Activated CD4-positive, alpha-beta T cell treated with anti-CD3 and anti-CD28 coated beads, Interleukin-2, amount 10 ng/mL, durations not matched to agents 7 days and 5 days (primary cell): ENCODE data around the gene ACP4. TPM values are rescaled to one million over a fixed set of nuclear protein-coding genes. Genes with fewer than 3 reads are reported as not detected.
"Not testable (repeated sequence)": the region's sequence is repeated elsewhere in the genome, so short reads cannot be mapped to it uniquely, and the experiment has no call there.

ENCODE experiments used
- CTCF ChIA-PET: fragments of 350-600 bp; sonication (Branson Sonifier 250); formaldehyde crosslinking; loops from one replicate; lab custom pipeline; 2021; ENCODE audit warnings: antibody characterized with exemption; lab: Charles Lee
- POLR2A ChIA-PET: fragments of 350-600 bp; sonication (Branson Sonifier 250); formaldehyde crosslinking; loops from one replicate; lab custom pipeline; 2021; ENCODE audit warnings: antibody characterized with exemption; lab: Charles Lee
- DNase-seq: peaks from one replicate; pipeline ENCODE4 v3.0.0-alpha.2; 2020
- H3K27ac Mint-ChIP-seq: one replicate; pipeline ENCODE4 v1.8.0; 2021; ENCODE audit warnings: mild to moderate bottlenecking, moderate library complexity, mixed read lengths
- H3K27me3 Mint-ChIP-seq: one replicate; pipeline ENCODE4 v1.8.0; 2021; ENCODE audit warnings: mixed read lengths
- H3K36me3 Mint-ChIP-seq: one replicate; pipeline ENCODE4 v1.8.0; 2021; ENCODE audit warnings: low read depth, mixed read lengths
- H3K4me1 Mint-ChIP-seq: one replicate; pipeline ENCODE4 v1.8.0; 2021; ENCODE audit warnings: mixed read lengths
- H3K4me3 Mint-ChIP-seq: one replicate; pipeline ENCODE4 v1.8.0; 2021; ENCODE audit warnings: mild to moderate bottlenecking, moderate library complexity, mixed read lengths
- H3K9me3 Mint-ChIP-seq: one replicate; pipeline ENCODE4 v1.8.0; 2021; ENCODE audit warnings: mixed read lengths
- total RNA-seq, 2 experiments: library from RNA; stranded (reverse); gene quantifications; one replicate each; pipeline ENCODE4 v1.2.3, GENCODE V29; 2021

ACP4 gene, protein sequence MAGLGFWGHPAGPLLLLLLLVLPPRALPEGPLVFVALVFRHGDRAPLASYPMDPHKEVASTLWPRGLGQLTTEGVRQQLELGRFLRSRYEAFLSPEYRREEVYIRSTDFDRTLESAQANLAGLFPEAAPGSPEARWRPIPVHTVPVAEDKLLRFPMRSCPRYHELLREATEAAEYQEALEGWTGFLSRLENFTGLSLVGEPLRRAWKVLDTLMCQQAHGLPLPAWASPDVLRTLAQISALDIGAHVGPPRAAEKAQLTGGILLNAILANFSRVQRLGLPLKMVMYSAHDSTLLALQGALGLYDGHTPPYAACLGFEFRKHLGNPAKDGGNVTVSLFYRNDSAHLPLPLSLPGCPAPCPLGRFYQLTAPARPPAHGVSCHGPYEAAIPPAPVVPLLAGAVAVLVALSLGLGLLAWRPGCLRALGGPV
- not detected for total RNA-seq

DNA sequence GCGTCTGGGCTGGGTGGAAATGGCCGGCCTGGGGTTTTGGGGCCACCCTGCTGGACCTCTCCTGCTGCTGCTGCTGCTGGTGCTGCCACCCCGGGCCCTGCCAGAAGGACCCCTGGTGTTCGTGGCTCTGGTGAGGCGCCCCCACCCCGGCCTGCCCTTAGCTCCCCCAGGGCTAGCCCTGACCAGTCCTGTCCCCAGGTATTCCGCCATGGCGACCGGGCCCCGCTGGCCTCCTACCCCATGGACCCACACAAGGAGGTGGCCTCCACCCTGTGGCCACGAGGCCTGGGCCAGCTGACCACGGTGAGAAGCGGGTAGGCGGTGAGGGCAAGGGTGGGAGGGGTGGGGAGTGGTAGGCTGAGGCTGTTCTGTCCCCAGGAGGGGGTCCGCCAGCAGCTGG, at the start of gene ACP4:
Gene ACP4, plus strand, starts transcription at position 20 of the 400 bp plus-strand sequence. Its CDS starts 0 bp downstream, at position 20.
- no peak for DNase-seq
- POLR2A ChIA-PET = no interaction called here
- H3K27me3 Mint-ChIP-seq = no peaks in the 10 kb centered on the region
- CTCF ChIA-PET = no interaction called here
- no peak within 1 kb of the TSS for H3K4me3 Mint-ChIP-seq
- H3K36me3 Mint-ChIP-seq = no peaks in the 10 kb centered on the region
- peaks cover 2% of the 10 kb centered on the region for H3K4me1 Mint-ChIP-seq
- H3K27ac Mint-ChIP-seq = no peak within 1 kb of the TSS
- no peaks in the 10 kb centered on the region for H3K9me3 Mint-ChIP-seq

DNA sequence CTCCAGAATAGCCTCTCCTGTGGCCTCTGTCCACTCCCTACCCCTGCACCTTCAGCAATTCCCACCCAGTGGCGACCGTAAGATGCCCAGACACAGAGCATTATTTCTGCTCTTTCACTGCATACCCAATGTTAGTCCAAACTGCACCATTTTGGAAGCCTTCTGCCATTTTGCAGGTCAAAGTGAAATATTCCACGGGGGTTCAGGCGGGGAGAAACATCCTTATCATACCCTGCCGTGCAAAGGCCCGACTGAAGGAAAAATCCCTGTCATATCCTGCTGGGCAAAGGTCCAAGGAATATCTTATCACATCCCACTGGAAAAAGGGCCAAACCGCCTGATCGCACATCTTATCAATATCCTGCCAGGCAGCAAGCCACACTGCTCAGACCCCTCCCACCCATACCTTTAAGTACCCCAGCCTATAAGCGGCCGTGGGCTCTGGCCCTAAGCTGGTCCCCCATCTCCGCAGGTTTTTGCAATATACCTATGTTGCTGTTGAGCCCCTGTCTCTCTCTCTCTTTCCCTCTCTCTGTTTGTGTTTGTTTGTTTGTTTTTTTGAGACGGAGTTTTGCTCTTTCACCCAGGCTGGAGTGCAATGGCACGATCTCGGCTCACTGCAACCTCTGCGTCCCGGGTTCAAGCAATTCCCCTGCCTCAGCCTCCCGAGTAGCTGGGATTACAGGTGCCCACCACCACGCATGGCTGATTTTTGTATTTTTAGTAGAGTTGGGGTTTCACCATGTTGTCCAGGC, 48.9 kb upstream of the ACP4 start:
- peaks cover 17% of the 10 kb centered on the region for H3K27me3 Mint-ChIP-seq
- no peaks in the 10 kb centered on the region for H3K4me1 Mint-ChIP-seq
- H3K4me3 Mint-ChIP-seq = no peak overlapping the region
- DNase-seq = no peak
- CTCF ChIA-PET = no interaction called here
- no peaks in the 10 kb centered on the region for H3K9me3 Mint-ChIP-seq
- no peak overlapping the region for H3K27ac Mint-ChIP-seq
- POLR2A ChIA-PET = no interaction called here
- H3K36me3 Mint-ChIP-seq = no peaks in the 10 kb centered on the region

DNA sequence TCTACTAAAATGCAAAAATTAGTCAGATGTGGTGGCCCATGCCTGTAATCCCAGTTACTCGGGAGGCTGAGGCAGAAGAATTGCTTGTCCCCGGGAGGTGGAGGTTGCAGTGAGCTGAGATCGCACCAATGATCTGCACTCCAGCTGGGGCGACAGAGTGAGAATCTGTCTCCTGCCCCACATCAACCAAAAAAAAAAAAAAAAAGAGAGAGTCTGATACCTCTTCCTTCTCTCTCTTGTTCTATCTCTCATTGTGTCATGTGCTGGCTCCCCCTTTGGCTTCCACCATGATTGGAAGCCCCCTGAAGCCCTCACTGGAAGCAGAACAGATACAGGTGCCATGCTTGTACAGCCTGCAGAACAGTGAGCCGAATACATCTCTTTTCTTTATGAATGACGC, 46.7 kb upstream of the ACP4 start:
- no peak for DNase-seq
- Mint-ChIP-seq H3K4me1 (no peaks in the 10 kb centered on the region), H3K9me3 (no peaks in the 10 kb centered on the region), H3K4me3 (no peak overlapping the region), H3K36me3 (no peaks in the 10 kb centered on the region), H3K27me3 (peaks cover 12% of the 10 kb centered on the region), H3K27ac (no peak overlapping the region)
- POLR2A ChIA-PET = interaction anchor here (0.6 kb wide), 1 partner anchor 11 kb away, joined by 5 read pairs; no protein-coding TSS in a partner anchor
- CTCF ChIA-PET = no interaction called here

DNA sequence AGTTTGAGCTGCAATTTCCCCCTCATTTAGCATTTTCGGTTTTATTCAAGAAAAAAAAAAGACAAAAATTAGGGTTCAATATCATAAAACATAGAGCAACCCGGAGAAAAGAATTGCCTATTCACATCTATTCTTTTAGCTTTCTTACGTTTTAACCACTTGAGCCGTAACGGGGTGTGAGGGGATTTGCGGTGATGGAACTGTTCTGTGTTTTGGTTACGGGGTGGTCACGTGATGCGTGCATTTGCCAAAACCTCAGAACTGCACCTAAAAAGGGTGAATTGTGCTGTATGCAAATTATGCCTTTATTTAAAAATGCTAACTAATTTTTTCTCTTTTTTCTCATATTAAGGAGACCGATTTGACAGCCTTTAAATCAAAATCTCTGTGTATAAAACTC, 45.0 kb upstream of the ACP4 start:
- H3K4me3 Mint-ChIP-seq = no peak overlapping the region
- H3K27me3 Mint-ChIP-seq = peaks cover 4% of the 10 kb centered on the region
- no peaks in the 10 kb centered on the region for H3K9me3 Mint-ChIP-seq
- H3K36me3 Mint-ChIP-seq = no peaks in the 10 kb centered on the region
- CTCF ChIA-PET = no interaction called here
- DNase-seq = no peak
- POLR2A ChIA-PET = no interaction called here
- no peak overlapping the region for H3K27ac Mint-ChIP-seq
- no peaks in the 10 kb centered on the region for H3K4me1 Mint-ChIP-seq

DNA sequence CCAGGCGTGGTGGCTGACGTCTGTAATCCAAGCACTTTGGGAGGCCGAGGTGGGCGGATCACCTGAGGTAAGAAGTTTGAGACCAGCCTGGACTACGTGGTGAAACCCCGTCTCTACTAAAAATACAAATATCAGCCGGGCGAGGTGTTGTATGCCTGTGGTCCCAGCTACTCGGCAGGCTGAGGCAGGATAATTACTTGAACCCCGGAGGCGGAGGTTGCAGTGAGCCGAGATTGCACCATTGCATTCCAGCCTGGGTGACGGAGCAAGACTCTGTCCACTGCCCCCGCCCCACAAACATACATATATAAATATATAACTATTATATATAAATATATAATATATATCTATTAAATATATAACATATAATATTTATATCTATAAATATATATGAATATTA, 43.1 kb upstream of the ACP4 start:
- H3K4me3 Mint-ChIP-seq, POLR2A ChIA-PET, H3K27ac Mint-ChIP-seq, H3K27me3 Mint-ChIP-seq, H3K4me1 Mint-ChIP-seq, DNase-seq, H3K36me3 Mint-ChIP-seq, H3K9me3 Mint-ChIP-seq: not testable (repeated sequence)
- CTCF ChIA-PET = interaction anchor here (0.7 kb wide), 1 partner anchor 178 kb away, joined by 5 read pairs; no protein-coding TSS in a partner anchor

DNA sequence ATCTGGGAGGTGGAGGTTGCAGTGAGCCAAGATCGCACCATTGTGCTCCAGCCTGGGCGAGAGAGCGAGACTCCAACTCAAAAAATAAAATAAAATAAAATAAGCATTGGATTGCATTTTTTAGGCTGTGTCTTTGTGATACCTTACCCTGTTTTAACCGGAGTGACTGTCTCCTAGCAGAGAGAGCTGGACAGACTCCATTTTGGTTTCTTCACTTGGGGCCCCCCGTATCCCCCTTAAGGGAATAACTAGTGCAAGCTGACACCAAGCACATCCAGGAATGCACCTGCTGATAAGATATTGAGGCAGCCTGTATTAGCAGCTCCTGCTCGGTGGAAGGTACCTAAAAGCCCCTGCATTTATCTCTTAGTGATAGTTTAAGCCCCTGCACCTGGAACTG, 40.7 kb upstream of the ACP4 start:
- Mint-ChIP-seq H3K36me3 (no peaks in the 10 kb centered on the region), H3K9me3 (no peaks in the 10 kb centered on the region), H3K27ac (no peak overlapping the region), H3K4me3 (no peak overlapping the region), H3K4me1 (no peaks in the 10 kb centered on the region), H3K27me3 (no peaks in the 10 kb centered on the region)
- POLR2A ChIA-PET = no interaction called here
- CTCF ChIA-PET = no interaction called here
- no peak for DNase-seq

DNA sequence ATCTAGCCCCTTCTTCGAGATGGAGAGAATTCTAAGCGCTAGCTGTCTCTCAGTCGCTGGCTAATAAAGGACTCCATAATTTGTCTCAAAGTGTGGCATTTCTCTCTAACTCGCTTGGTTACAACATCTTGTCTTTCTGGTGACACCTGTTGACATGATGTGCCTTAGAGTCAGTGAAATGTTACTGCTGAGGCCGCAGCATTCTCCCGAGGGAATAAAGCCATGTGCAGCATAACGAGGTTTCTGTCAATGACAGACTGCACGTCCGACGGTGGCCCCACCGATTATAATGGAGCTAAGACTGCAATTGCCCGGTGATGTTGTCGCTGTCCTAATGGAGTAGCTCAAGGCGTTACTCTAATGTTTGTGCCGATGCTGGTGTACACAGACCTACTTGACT, 40.2 kb upstream of the ACP4 start:
- DNase-seq = no peak
- no peaks in the 10 kb centered on the region for H3K4me1 Mint-ChIP-seq
- H3K9me3 Mint-ChIP-seq = no peaks in the 10 kb centered on the region
- CTCF ChIA-PET = no interaction called here
- H3K36me3 Mint-ChIP-seq = no peaks in the 10 kb centered on the region
- no peaks in the 10 kb centered on the region for H3K27me3 Mint-ChIP-seq
- no peak overlapping the region for H3K4me3 Mint-ChIP-seq
- POLR2A ChIA-PET = no interaction called here
- H3K27ac Mint-ChIP-seq = no peak overlapping the region

DNA sequence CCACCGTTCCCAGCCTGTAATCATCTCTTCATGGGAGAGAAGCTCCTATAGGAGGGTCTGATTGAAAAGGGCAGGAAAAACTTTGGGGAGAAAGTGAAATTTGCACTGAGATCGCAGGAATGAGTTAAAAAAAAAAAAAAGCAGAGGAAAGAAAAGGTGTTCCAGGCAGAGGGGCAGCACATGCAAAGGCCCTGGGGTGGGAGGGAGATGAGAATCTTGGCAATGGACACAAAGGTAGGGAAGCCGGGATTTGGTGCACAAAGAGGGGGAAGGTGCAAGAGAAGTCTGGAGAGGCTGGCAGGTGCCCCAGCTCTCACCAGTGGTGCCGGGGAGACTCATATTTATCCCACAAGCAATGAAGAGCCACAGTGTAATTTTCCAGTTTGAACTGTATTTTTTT, 36.3 kb upstream of the ACP4 start:
- Mint-ChIP-seq H3K36me3 (no peaks in the 10 kb centered on the region), H3K4me3 (no peak overlapping the region), H3K27me3 (peaks cover 2% of the 10 kb centered on the region), H3K4me1 (no peaks in the 10 kb centered on the region), H3K27ac (no peak overlapping the region), H3K9me3 (no peaks in the 10 kb centered on the region)
- ChIA-PET CTCF (no interaction called here), POLR2A (no interaction called here)
- DNase-seq = no peak

DNA sequence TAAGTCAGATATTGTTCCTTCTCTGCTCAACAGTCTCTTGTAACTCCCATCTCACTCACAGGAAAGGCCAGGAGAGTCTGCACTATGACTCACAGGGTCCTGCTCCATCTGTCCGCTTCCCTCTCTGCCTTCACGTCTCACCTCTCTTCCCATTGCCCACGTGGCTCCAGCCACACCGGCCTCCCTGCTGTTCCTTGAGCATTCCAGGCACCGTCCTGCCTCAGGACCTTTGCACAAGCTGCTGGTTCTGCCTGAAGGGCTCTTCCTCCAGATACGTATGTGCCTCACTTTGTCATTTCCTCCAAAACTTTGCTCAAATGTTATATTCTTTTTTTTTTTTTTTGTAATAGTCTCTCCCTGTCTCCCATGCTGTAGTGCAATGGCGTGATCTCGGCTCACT, 34.0 kb upstream of the ACP4 start:
- DNase-seq, H3K27me3 Mint-ChIP-seq, H3K4me1 Mint-ChIP-seq, POLR2A ChIA-PET, H3K27ac Mint-ChIP-seq, H3K36me3 Mint-ChIP-seq, H3K9me3 Mint-ChIP-seq, H3K4me3 Mint-ChIP-seq: not testable (repeated sequence)
- CTCF ChIA-PET = interaction anchor here (0.7 kb wide), 1 partner anchor 28 kb away, joined by 4 read pairs; no protein-coding TSS in a partner anchor

DNA sequence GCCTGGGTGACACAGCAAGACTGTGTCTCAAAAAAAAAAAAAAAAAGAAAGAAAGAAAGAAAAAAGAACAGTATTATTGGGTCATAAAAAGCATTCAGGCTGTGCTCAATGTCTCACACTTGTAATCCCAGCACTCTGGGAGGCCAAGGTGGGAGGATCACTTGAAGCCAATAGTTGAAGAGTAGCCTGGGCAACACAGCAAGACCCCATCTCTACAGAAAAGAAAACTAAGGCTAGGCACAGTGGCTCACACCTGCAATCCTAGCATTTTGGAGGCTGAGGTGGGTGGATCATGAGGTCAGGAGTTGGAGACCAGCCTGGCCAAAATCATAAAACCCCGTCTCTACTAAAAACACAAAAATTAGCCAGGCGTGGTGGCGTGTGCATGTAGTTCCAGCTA, 32.6 kb upstream of the ACP4 start:
- H3K4me3 Mint-ChIP-seq, H3K36me3 Mint-ChIP-seq, DNase-seq, H3K4me1 Mint-ChIP-seq, CTCF ChIA-PET, H3K27me3 Mint-ChIP-seq, H3K9me3 Mint-ChIP-seq, H3K27ac Mint-ChIP-seq, POLR2A ChIA-PET: not testable (repeated sequence)

DNA sequence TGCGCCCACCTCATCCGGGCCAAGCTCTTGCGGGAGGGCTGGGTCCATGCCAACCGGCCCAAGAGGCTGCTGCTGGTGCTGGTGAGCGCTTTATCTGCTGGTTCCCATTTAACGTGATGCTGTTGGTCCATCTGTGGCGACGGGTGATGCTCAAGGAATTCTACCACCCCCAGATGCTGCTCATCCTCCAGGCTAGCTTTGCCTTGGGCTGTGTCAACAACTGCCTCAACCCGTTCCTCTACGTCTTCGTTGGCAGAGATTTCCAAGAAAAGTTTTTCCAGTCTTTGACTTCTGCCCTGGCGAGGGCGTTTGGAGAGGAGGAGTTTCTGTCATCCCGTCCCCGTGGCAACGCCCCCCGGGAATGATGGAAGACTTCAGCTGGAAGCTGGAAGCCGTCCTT, 31.1 kb upstream of the ACP4 start:
- H3K27ac Mint-ChIP-seq, DNase-seq, POLR2A ChIA-PET, H3K36me3 Mint-ChIP-seq, H3K27me3 Mint-ChIP-seq, H3K9me3 Mint-ChIP-seq, H3K4me3 Mint-ChIP-seq, CTCF ChIA-PET, H3K4me1 Mint-ChIP-seq: not testable (repeated sequence)

DNA sequence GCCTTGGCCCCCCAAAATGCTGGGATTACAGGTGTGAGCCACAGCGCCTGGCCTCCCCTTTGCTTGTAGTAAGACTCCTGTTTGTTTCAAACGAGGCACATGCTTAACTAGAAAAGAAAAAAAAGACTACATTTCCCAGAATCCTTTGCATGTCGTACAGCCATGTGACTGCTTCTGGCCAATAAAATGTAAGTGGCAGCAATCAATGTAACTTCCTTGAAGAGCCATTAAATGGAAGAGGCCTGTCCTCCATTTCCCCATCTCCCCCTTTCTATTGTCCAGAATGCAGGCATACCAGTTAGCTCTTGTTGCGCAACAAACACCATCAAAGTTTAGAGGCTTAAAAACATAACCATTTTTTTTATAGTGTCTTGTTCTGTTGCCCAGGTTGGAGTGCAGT, 30.3 kb upstream of the ACP4 start:
- POLR2A ChIA-PET = no interaction called here
- Mint-ChIP-seq H3K36me3 (no peaks in the 10 kb centered on the region), H3K9me3 (peaks cover 3% of the 10 kb centered on the region), H3K4me1 (no peaks in the 10 kb centered on the region), H3K27ac (no peak overlapping the region), H3K4me3 (no peak overlapping the region), H3K27me3 (peaks cover 2% of the 10 kb centered on the region)
- no peak for DNase-seq
- CTCF ChIA-PET = no interaction called here

DNA sequence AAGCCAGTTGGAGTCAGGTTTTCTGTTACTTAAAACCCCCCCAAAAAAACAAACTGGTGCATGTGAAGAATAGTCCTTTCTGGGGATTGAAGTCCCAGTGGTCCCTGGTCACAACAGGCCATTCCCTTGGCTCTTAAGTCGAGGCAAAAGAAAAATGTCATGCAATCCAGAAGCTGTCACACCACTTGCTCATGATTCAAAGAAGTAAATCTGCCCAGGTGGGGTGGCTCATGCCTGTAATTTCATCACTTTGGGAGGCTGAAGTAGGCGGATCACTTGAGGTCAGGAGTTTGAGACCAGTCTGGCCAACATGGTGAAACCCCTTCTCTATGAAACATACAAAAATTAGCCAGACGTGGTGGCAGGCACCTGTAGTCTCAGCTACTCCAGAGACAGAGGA, 28.7 kb upstream of the ACP4 start:
- H3K4me3 Mint-ChIP-seq, DNase-seq, H3K4me1 Mint-ChIP-seq, H3K27me3 Mint-ChIP-seq, H3K9me3 Mint-ChIP-seq, CTCF ChIA-PET, H3K27ac Mint-ChIP-seq, H3K36me3 Mint-ChIP-seq: not testable (repeated sequence)
- POLR2A ChIA-PET = interaction anchor here (0.6 kb wide), 1 partner anchor 27 kb away, joined by 3 read pairs; no protein-coding TSS in a partner anchor
